Motor neuron (in vitro differentiated cells): Measurements from ENCODE around the gene PYROXD2. TPM values are rescaled to one million over a fixed set of nuclear protein-coding genes. Genes with fewer than 3 reads are reported as not detected.

ENCODE experiments used
- ATAC-seq, 8 experiments: fragments of 200-7000 bp; cut with Tn5 transposase; replicated peaks in 6 of 8; 2 replicates each; pipeline ENCODE4 v1.8.0; 2021; ENCODE audit warnings: mild to moderate bottlenecking in 8 of 8, moderate library complexity in 8 of 8
- H3K27ac ChIP-seq, 2 donors: fragments of 250-450 bp; sonication (Bioruptor Pico); 2 replicates each; pipeline ENCODE4 v1.9.0; 2021; ENCODE audit warnings: antibody characterized with exemption in 2 of 2, mild to moderate bottlenecking in 2 of 2, moderate library complexity in 1 of 2
- H3K4me1 ChIP-seq, 2 donors: fragments of 250-450 bp; sonication (Bioruptor Pico); replicated peaks in 1 of 2; 2 replicates each; pipeline ENCODE4 v1.6.1; 2021; ENCODE audit warnings: antibody characterized with exemption in 2 of 2, mild to moderate bottlenecking in 2 of 2, moderate library complexity in 1 of 2
- H3K4me3 ChIP-seq, 5 donors: fragments of 250-450 bp; sonication (Bioruptor Pico); 2 replicates each; pipeline ENCODE4 v1.9.0; 2021; ENCODE audit warnings: antibody characterized with exemption in 5 of 5, mild to moderate bottlenecking in 5 of 5, moderate library complexity in 4 of 5
- WGBS, 10 experiments: fragments of 450-650 bp; shearing (Covaris generic); methylation state at CpG; one replicate each; pipeline ENCODE4 v1.0.0; 2022; 5-methylcytosine and 5-hydroxymethylcytosine counted together
- in situ Hi-C, 9 experiments: fragments of 400-800 bp; cut with MboI; loops; one replicate each; pipeline ENCODE4 v1.15.0; 2021; ENCODE audit warnings: low sequenced_read_pairs in 9 of 9, low pct_unique_long_range_greater_than_20kb in 2 of 9; ENCODE audit not compliant: unreplicated experiment in 9 of 9
- total RNA-seq, 8 experiments: library from RNA; unstranded; fragments of 300-600 nt; gene quantifications; 2 replicates each; pipeline versions ENCODE4 v1.2.3 to v1.2.4, GENCODE V29; 2022

The PYROXD2 gene
- total RNA-seq, 8 experiments from 2014 or later, result 2.7 to 34.6 (median 7.6) TPM

- in situ Hi-C loops, result loop anchor here in 1 of 9 experiments (25.0 kb wide), 1 partner anchor 139 kb away; no protein-coding TSS in a partner anchor
- ATAC-seq, result peak in 3 of 8 experiments; percentile 8 to 57 (median 53)
- 80 to 100% methylated on average over 1 of the region's 1 CpG; no CpG with 5 or more reads in 8 of the 10 experiments for WGBS, 10 experiments
- no peak overlapping the region for H3K27ac ChIP-seq
- peaks cover 5 to 13% of the 10 kb centered on the region in 2 donors for H3K4me1 ChIP-seq
- no peak overlapping the region for H3K4me3 ChIP-seq
Observed at GRCh38 chr10:98376485-98376884, 38.5 kb downstream of the PYROXD2 start.

GRCh38 chr10:98374217-98374985, 40.6 kb downstream of the PYROXD2 start:
- in situ Hi-C loops, result no loop called here
- 0 to 83% (median 49%) methylated on average over 1 to 8 of the region's 8 CpGs; no CpG with 5 or more reads in 1 of the 10 experiments for WGBS, 10 experiments
- Histone ChIP-seq H3K4me3 (no peak overlapping the region), H3K27ac (no peak overlapping the region), H3K4me1 (peaks cover 0 to 3% of the 10 kb centered on the region in 2 donors)
- peak in 5 of 8 experiments; percentile 19 to 65 (median 37) for ATAC-seq

GRCh38 chr10:98373260-98374040, 41.5 kb downstream of the PYROXD2 start:
- peak in 3 of 8 experiments; percentile 15 to 55 (median 47) for ATAC-seq
- peaks cover 0 to 3% of the 10 kb centered on the region in 2 donors for H3K4me1 ChIP-seq
- in situ Hi-C loops, result no loop called here
- WGBS, 10 experiments, result 35 to 100% (median 77%) methylated on average over 3 to 9 of the region's 12 CpGs
- no peak overlapping the region for H3K4me3 ChIP-seq
- no peak overlapping the region for H3K27ac ChIP-seq

GRCh38 chr10:98370831-98371820, 43.9 kb downstream of the PYROXD2 start:
- 32 to 100% (median 76%) methylated on average over 1 to 12 of the region's 14 CpGs; no CpG with 5 or more reads in 1 of the 10 experiments for WGBS, 10 experiments
- H3K4me3 ChIP-seq, result no peak overlapping the region
- in situ Hi-C loops, result no loop called here
- ATAC-seq, result no peak
- no peak overlapping the region for H3K27ac ChIP-seq
- peaks cover 0 to 3% of the 10 kb centered on the region in 2 donors for H3K4me1 ChIP-seq

GRCh38 chr10:98369801-98370200, 45.2 kb downstream of the PYROXD2 start:
- no peak for ATAC-seq
- in situ Hi-C loops, result no loop called here
- H3K4me1 ChIP-seq, result peaks cover 0 to 3% of the 10 kb centered on the region in 2 donors
- H3K4me3 ChIP-seq, result no peak overlapping the region
- 58 to 100% (median 74%) methylated on average over 1 to 6 of the region's 7 CpGs; no CpG with 5 or more reads in 3 of the 10 experiments for WGBS, 10 experiments
- no peak overlapping the region for H3K27ac ChIP-seq

GRCh38 chr10:98368644-98369043, 46.3 kb downstream of the PYROXD2 start:
- no peak for ATAC-seq
- no peak overlapping the region for H3K27ac ChIP-seq

GRCh38 chr10:98367604-98368451, 47.2 kb downstream of the PYROXD2 start:
- no peak overlapping the region for H3K27ac ChIP-seq
- no peak overlapping the region for H3K4me3 ChIP-seq
- in situ Hi-C loops, result no loop called here
- ATAC-seq, result peak in 1 of 8 experiments; percentile 51
- WGBS, 10 experiments, result 30 to 97% (median 84%) methylated on average over 3 to 18 of the region's 19 CpGs; no CpG with 5 or more reads in 2 of the 10 experiments
- H3K4me1 ChIP-seq, result peaks cover 0 to 3% of the 10 kb centered on the region in 2 donors

More at GRCh38 chr10:98368644-98369043, 46.3 kb downstream of the PYROXD2 start:
- Histone ChIP-seq H3K4me3 (no peak overlapping the region), H3K4me1 (peaks cover 0 to 3% of the 10 kb centered on the region in 2 donors)
- WGBS, 10 experiments, result 20 to 100% (median 96%) methylated on average over 1 to 2 of the region's 2 CpGs; no CpG with 5 or more reads in 2 of the 10 experiments
- in situ Hi-C loops, result no loop called here

GRCh38 chr10:98366062-98366530, 48.9 kb downstream of the PYROXD2 start:
- peaks cover 0 to 1% of the 10 kb centered on the region in 2 donors for H3K4me1 ChIP-seq
- no peak overlapping the region for H3K27ac ChIP-seq
- no peak for ATAC-seq
- 50 to 100% (median 74%) methylated on average over 1 to 5 of the region's 6 CpGs; no CpG with 5 or more reads in 2 of the 10 experiments for WGBS, 10 experiments
- H3K4me3 ChIP-seq, result no peak overlapping the region
- in situ Hi-C loops, result no loop called here

- Histone ChIP-seq H3K4me3 (no peak overlapping the region), H3K4me1 (no peaks in the 10 kb centered on the region), H3K27ac (no peak overlapping the region)
- no peak for ATAC-seq
- WGBS, 10 experiments, result 80 to 100% (median 89%) methylated on average over 1 to 11 of the region's 18 CpGs
- in situ Hi-C loops, result no loop called here
Observed at GRCh38 chr10:98365406-98366061, 49.4 kb downstream of the PYROXD2 start.

GRCh38 chr10:98364432-98365102, 50.4 kb downstream of the PYROXD2 start:
- Histone ChIP-seq H3K27ac (no peak overlapping the region), H3K4me1 (no peaks in the 10 kb centered on the region), H3K4me3 (no peak overlapping the region)
- WGBS, 10 experiments, result 73 to 100% (median 95%) methylated on average over 1 to 6 of the region's 9 CpGs; no CpG with 5 or more reads in 2 of the 10 experiments
- no peak for ATAC-seq
- in situ Hi-C loops, result no loop called here

- Histone ChIP-seq H3K27ac (no peak overlapping the region), H3K4me1 (no peaks in the 10 kb centered on the region), H3K4me3 (no peak overlapping the region)
- in situ Hi-C loops, result no loop called here
- WGBS, 10 experiments, result 20 to 94% (median 80%) methylated on average over 3 to 6 of the region's 6 CpGs; no CpG with 5 or more reads in 1 of the 10 experiments
- ATAC-seq, result peak in 1 of 8 experiments; percentile 51
Observed at GRCh38 chr10:98363220-98363619, 51.8 kb downstream of the PYROXD2 start.
